Femur (tissue), 1 donor: ENCODE data around the gene EIPR1.

Experiments
- DNase-seq: peaks from one replicate; pipeline ENCODE4 v3.0.0-alpha.2; 2017

Gene EIPR1

GRCh38 chr2:3171564-3172264 lies 205.9 kb downstream of the EIPR1 start:
- DNase-seq, result no peak

GRCh38 chr2:3170792-3171455 lies 206.7 kb downstream of the EIPR1 start:
- DNase-seq, result no peak

- DNase-seq, result no peak
Observed at GRCh38 chr2:3169106-3169870, 208.3 kb downstream of the EIPR1 start.

- no peak for DNase-seq
Observed at GRCh38 chr2:3168230-3168891, 209.3 kb downstream of the EIPR1 start.

- DNase-seq, result no peak
Observed at GRCh38 chr2:3163401-3163800, 214.2 kb downstream of the EIPR1 start.

GRCh38 chr2:3162442-3163077 lies 215.1 kb downstream of the EIPR1 start:
- DNase-seq, result no peak

GRCh38 chr2:3160751-3161330 lies 216.8 kb downstream of the EIPR1 start:
- no peak for DNase-seq

GRCh38 chr2:3159782-3160545 lies 217.7 kb downstream of the EIPR1 start:
- no peak for DNase-seq

- DNase-seq, result no peak
Observed at GRCh38 chr2:3154700-3155099, 222.9 kb downstream of the EIPR1 start.

GRCh38 chr2:3154146-3154545 lies 223.5 kb downstream of the EIPR1 start:
- DNase-seq, result no peak

- no peak for DNase-seq
Observed at GRCh38 chr2:3151153-3151918, 226.3 kb downstream of the EIPR1 start.

- no peak for DNase-seq
Observed at GRCh38 chr2:3149441-3150217, 228.0 kb downstream of the EIPR1 start.

GRCh38 chr2:3148716-3149115 lies 228.9 kb downstream of the EIPR1 start:
- no peak for DNase-seq

- no peak for DNase-seq
Observed at GRCh38 chr2:3147651-3148530, 229.7 kb downstream of the EIPR1 start.

- DNase-seq, result no peak
Observed at GRCh38 chr2:3146772-3147650, 230.6 kb downstream of the EIPR1 start.

GRCh38 chr2:3146175-3146574 lies 231.4 kb downstream of the EIPR1 start:
- DNase-seq, result no peak

- DNase-seq, result no peak
Observed at GRCh38 chr2:3145471-3146021, 232.1 kb downstream of the EIPR1 start.

GRCh38 chr2:3144856-3145255 lies 232.8 kb downstream of the EIPR1 start:
- DNase-seq, result no peak
